ENCODE measurements around the gene VPS26B. TPM values are rescaled to one million over a fixed set of nuclear protein-coding genes. Genes with fewer than 3 reads are reported as not detected.

VPS26B gene
- total RNA-seq = 10 to 100 TPM; 33.3 to 52.4 (median 39.4) TPM

GRCh38 chr11:134223836-134224709 lies at the start of gene VPS26B, which contains the start of gene NCAPD3:
Gene VPS26B (plus strand): TSS chr11:134224671. CDS start chr11:134225123, 452 bp downstream.
Gene NCAPD3 (minus strand): TSS chr11:134223967. CDS start chr11:134223926, 41 bp downstream.
- TF ChIP-seq, protein P1, sequence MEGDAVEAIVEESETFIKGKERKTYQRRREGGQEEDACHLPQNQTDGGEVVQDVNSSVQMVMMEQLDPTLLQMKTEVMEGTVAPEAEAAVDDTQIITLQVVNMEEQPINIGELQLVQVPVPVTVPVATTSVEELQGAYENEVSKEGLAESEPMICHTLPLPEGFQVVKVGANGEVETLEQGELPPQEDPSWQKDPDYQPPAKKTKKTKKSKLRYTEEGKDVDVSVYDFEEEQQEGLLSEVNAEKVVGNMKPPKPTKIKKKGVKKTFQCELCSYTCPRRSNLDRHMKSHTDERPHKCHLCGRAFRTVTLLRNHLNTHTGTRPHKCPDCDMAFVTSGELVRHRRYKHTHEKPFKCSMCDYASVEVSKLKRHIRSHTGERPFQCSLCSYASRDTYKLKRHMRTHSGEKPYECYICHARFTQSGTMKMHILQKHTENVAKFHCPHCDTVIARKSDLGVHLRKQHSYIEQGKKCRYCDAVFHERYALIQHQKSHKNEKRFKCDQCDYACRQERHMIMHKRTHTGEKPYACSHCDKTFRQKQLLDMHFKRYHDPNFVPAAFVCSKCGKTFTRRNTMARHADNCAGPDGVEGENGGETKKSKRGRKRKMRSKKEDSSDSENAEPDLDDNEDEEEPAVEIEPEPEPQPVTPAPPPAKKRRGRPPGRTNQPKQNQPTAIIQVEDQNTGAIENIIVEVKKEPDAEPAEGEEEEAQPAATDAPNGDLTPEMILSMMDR (IDR thresholded peaks at IDR 0.05; ENCODE audit: low read depth) = no peak

DNA sequence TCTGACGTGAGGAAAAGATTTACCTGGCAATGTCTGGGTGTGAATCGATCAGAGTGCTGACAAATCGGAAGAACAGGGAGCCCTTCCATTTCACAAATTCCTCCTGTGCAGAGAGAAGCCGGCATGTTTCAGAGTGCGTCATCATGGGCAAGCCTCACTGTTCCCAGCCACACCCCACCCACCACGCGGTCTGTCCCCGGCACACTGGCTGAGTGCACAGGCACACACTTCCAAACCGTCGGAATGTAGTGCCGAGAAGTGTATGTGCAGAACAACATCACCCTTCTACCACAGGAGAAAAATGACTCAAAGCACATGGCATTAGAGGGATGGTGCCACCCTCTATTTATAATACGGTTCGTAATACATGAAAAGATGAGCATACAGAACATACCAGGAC lies 48.2 kb upstream of the VPS26B start:
- TF ChIP-seq, protein P1 (IDR thresholded peaks at IDR 0.05; ENCODE audit: low read depth) = no peak

GRCh38 chr11:134178032-134178674 lies 46.3 kb upstream of the VPS26B start:
- TF ChIP-seq, protein P1 (IDR thresholded peaks at IDR 0.05; ENCODE audit: low read depth) = no peak

DNA sequence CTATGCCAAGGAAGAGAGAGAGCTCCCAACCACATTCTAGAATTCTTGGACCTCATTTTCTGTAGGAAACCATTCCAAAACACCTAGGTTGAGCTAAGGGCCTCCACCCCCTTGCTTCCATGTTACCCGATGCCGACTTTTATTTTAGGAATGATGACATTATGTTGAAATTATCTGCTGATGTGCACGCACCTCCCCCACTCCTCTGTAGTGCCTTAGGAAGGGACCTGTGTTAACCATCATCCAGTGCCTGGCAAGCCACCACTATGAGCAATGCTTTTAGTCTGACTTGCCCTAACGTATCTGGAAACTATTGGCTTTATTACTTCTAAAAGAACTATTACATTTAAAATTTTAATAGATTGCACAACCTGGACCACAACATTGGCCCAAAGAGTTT lies 42.8 kb upstream of the VPS26B start:
- TF ChIP-seq, protein P1 (IDR thresholded peaks at IDR 0.05; ENCODE audit: low read depth) = no peak

DNA sequence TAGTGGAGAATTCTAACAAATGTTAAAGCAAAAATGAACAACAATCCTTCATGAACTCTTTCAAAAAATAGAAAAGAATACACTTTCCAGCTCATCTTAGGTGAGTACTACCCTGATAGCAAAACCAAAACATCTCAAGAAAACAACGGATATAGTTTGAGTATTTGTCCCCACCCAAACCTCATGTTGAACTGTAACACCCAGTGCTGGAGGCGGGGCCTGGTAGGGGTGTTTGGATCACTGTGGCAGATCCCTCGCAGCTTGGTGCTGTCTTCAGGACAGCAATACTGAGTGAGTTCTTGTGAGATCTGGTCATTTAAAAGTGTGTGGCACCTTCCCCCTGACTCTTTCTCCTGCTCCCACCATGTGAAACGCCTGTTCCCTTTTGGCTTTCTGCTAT lies 27.7 kb upstream of the VPS26B start:
- TF ChIP-seq, protein P1 (IDR thresholded peaks at IDR 0.05; ENCODE audit: low read depth) = no peak

DNA sequence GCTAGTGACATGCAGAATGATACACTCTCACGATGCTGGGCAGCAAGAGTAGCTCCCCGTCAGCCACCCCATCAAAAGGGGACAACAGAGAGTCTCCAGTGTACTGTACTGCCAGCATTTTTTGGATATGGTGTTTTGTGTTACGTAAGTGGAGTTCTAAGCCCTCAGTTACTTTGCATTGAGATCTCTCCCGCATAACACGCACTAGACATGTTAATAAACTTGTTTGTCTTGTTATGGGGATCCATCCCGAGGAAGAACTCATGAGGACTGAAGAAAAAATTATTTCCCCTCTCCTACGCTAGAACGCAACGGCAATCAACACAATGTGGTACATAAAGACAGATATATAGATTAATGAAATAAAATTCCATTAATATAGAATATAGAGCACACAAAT lies 24.9 kb upstream of the VPS26B start:
- TF ChIP-seq, protein P1 (IDR thresholded peaks at IDR 0.05; ENCODE audit: low read depth) = no peak

- TF ChIP-seq, protein P1 (IDR thresholded peaks at IDR 0.05; ENCODE audit: low read depth) = no peak
Observed at GRCh38 chr11:134200688-134201087, 23.8 kb upstream of the VPS26B start.

Measured in subcutaneous adipose tissue (tissue), 4 donors.